GM23338 (cell line): ENCODE results near the gene MRM2. TPM values are rescaled to one million over a fixed set of nuclear protein-coding genes. Genes with fewer than 3 reads are reported as not detected.

ENCODE experiments used
- ATAC-seq: fragments of 200-7000 bp; cut with Tn5 transposase; 3 replicates; pipeline ENCODE4 v1.9.1; 2020
- DNase-seq: peaks from one replicate; pipeline ENCODE4 v3.0.0-alpha.2; 2015; ENCODE audit warnings: low spot score
- H2AFZ ChIP-seq: fragments of 200-600 bp; sonication (generic); 2 replicates; pipeline ENCODE4 v1.8.0; 2016; ENCODE audit warnings: antibody characterized with exemption, mild to moderate bottlenecking, moderate library complexity
- H3F3A ChIP-seq: fragments of 200-600 bp; sonication (generic); replicated peaks from 2 replicates; pipeline ENCODE4 v1.8.0; 2017; ENCODE audit warnings: antibody characterized with exemption, mixed run types, low read depth
- H3K27ac ChIP-seq: fragments of 200-600 bp; sonication (generic); 2 replicates; pipeline ENCODE4 v1.6.1; 2016; ENCODE audit warnings: low read depth
- H3K27me3 ChIP-seq: fragments of 200-600 bp; sonication (generic); 2 replicates; pipeline ENCODE4 v1.8.0; 2016; ENCODE audit warnings: mild to moderate bottlenecking, mixed run types, moderate library complexity; ENCODE audit not compliant: insufficient read depth
- H3K36me3 ChIP-seq: fragments of 200-600 bp; sonication (generic); 2 replicates; pipeline ENCODE4 v1.8.0; 2016; ENCODE audit warnings: mild to moderate bottlenecking; ENCODE audit not compliant: insufficient read depth
- H3K4me1 ChIP-seq: fragments of 200-600 bp; sonication (generic); 2 replicates; pipeline ENCODE4 v1.8.0; 2016; ENCODE audit warnings: mild to moderate bottlenecking, moderate library complexity; ENCODE audit not compliant: insufficient read depth
- H3K4me2 ChIP-seq: fragments of 200-600 bp; sonication (generic); 2 replicates; pipeline ENCODE4 v1.7.1; 2017; ENCODE audit warnings: mixed run types
- H3K4me3 ChIP-seq: fragments of 200-600 bp; sonication (generic); 2 replicates; pipeline ENCODE4 v1.6.1; 2016; ENCODE audit warnings: mixed run types
- H3K79me2 ChIP-seq: fragments of 200-600 bp; sonication (generic); replicated peaks from 2 replicates; pipeline ENCODE4 v1.8.0; 2017; ENCODE audit warnings: mild to moderate bottlenecking; ENCODE audit not compliant: insufficient read depth
- H3K9me2 ChIP-seq: fragments of 200-600 bp; sonication (generic); 2 replicates; pipeline ENCODE4 v1.8.0; 2017; ENCODE audit not compliant: insufficient read depth
- H4K20me1 ChIP-seq: fragments of 200-600 bp; sonication (generic); replicated peaks from 2 replicates; pipeline ENCODE4 v1.8.0; 2017; ENCODE audit warnings: mild to moderate bottlenecking; ENCODE audit not compliant: insufficient read depth
- H3K27ac Mint-ChIP-seq: 2 replicates; pipeline ENCODE4 v1.8.0; 2020; ENCODE audit warnings: inconsistent platforms, mild to moderate bottlenecking, moderate library complexity, mixed read lengths
- H3K27me3 Mint-ChIP-seq: 3 replicates; pipeline ENCODE4 v1.8.0; 2022; ENCODE audit warnings: low read depth, mild to moderate bottlenecking, moderate library complexity, mixed read lengths, inconsistent platforms; ENCODE audit not compliant: insufficient read depth, poor library complexity
- H3K36me3 Mint-ChIP-seq: 3 replicates; pipeline ENCODE4 v1.8.0; 2021; ENCODE audit warnings: low read depth, mild to moderate bottlenecking, inconsistent platforms, moderate library complexity, mixed read lengths
- H3K4me1 Mint-ChIP-seq: 3 replicates; pipeline ENCODE4 v1.8.0; 2020; ENCODE audit warnings: mild to moderate bottlenecking, inconsistent platforms, mixed read lengths
- H3K4me3 Mint-ChIP-seq: 3 replicates; pipeline ENCODE4 v1.8.0; 2021; ENCODE audit warnings: moderate library complexity, mild to moderate bottlenecking, inconsistent platforms, mixed read lengths
- H3K9me3 Mint-ChIP-seq: 3 replicates; pipeline ENCODE4 v1.8.0; 2020; ENCODE audit warnings: moderate library complexity, mild to moderate bottlenecking, inconsistent platforms, mixed read lengths
- CREB1 ChIP-seq: fragments of 250-450 bp; sonication (Bioruptor Pico); IDR thresholded peaks from 2 replicates; pipeline ENCODE4 v1.5.0; 2020; ENCODE audit warnings: low read depth, mild to moderate bottlenecking, moderate library complexity
- EZH2 ChIP-seq: fragments of 200-600 bp; sonication (generic); IDR thresholded peaks from one replicate; pipeline ENCODE4 v1.8.0; 2017; ENCODE audit warnings: antibody characterized with exemption, mild to moderate bottlenecking, low read depth; ENCODE audit not compliant: unreplicated experiment
- EZH2phosphoT487 ChIP-seq: fragments of 200-600 bp; sonication (generic); IDR thresholded peaks from one replicate; pipeline ENCODE4 v1.8.1; 2018; ENCODE audit warnings: antibody characterized with exemption; ENCODE audit not compliant: unreplicated experiment
- NANOG ChIP-seq: IDR thresholded peaks from 2 replicates; pipeline ENCODE4 v1.6.1; 2016; ENCODE audit warnings: antibody characterized with exemption, borderline replicate concordance
- POLR2AphosphoS5 ChIP-seq: IDR thresholded peaks from 2 replicates; pipeline ENCODE4 v1.6.1; 2016; ENCODE audit warnings: antibody characterized with exemption, low read depth
- STAT1 ChIP-seq: IDR thresholded peaks from one replicate; pipeline ENCODE4 v1.6.1; 2016; ENCODE audit warnings: antibody characterized with exemption; ENCODE audit not compliant: unreplicated experiment
- ZNF331 ChIP-seq: fragments of 250-450 bp; sonication (Bioruptor Pico); IDR thresholded peaks from 2 replicates; pipeline ENCODE4 v1.5.0; 2020; ENCODE audit warnings: low read depth, mild to moderate bottlenecking, moderate library complexity
- polyA plus RNA-seq: library from polyadenylated mRNA; unstranded; fragments of >200 nt; fragmentation: Nextera tagmentation; extraction: Ambion mirVana; gene quantifications from 2 replicates; pipeline ENCODE4 v1.2.1, GENCODE V29; 2016
- total RNA-seq: library from RNA; depleted of rRNA; stranded (reverse); fragments of >200 nt; shearing (Covaris generic); gene quantifications from 2 replicates; pipeline ENCODE4 v1.2.3, GENCODE V29; 2014
- TF ChIP-seq, protein P1 (sequence below): fragments of 250-450 bp; sonication (Bioruptor Pico); IDR thresholded peaks from 2 replicates; pipeline ENCODE4 v1.5.0; 2020; ENCODE audit warnings: mild to moderate bottlenecking, moderate library complexity
- TF ChIP-seq, protein P2 (sequence below): IDR thresholded peaks from 2 replicates; pipeline ENCODE4 v1.6.1; 2016; ENCODE audit warnings: antibody characterized with exemption

The MRM2 gene
- total and polyA plus RNA-seq, 2 experiments from 2014 or later = 30.0 to 37.8 TPM

DNA sequence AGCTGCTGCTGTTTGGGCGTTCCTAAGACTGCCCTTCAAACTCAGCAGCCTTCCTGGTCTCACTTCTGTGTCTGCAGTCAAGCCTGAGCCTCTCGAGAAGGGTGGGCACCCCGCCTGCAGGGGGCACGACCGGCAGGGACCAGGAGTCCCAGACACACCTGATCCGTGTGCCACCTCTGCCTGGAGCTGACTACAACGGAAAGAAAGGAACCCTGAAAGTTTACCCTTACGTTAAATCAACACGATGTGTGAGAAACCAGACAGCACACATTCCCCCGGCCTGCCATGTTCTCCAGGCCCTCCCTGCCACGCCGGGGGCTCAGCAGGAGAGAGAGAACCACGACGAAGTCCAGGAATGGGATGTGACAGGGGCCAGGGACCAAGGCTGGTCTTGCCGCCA lies 14.3 kb downstream of the MRM2 start:
- peaks cover 59% of the 10 kb centered on the region for H3K36me3 Mint-ChIP-seq
- no peak overlapping the region for H3K27ac Mint-ChIP-seq
- no peak overlapping the region for H3K4me3 ChIP-seq
- no peak overlapping the region for H3K4me2 ChIP-seq
- ATAC-seq = no peak
- H3K4me1 ChIP-seq = peaks cover 6% of the 10 kb centered on the region
- peaks cover 6% of the 10 kb centered on the region for H3K4me1 Mint-ChIP-seq
- no peaks in the 10 kb centered on the region for H3K9me3 Mint-ChIP-seq
- no peak for DNase-seq
- H4K20me1 ChIP-seq = peaks cover 12% of the 10 kb centered on the region
- H3F3A ChIP-seq = no peaks in the 10 kb centered on the region
- H3K27me3 Mint-ChIP-seq = peaks cover 6% of the 10 kb centered on the region
- no peak overlapping the region for H3K27ac ChIP-seq
- H3K79me2 ChIP-seq = peaks cover 72% of the 10 kb centered on the region
- no peaks in the 10 kb centered on the region; the same call in 1 of the 2 replicates for H3K36me3 ChIP-seq
- no peaks in the 10 kb centered on the region for H3K27me3 ChIP-seq
- H2AFZ ChIP-seq = no peak overlapping the region
- H3K9me2 ChIP-seq = no peaks in the 10 kb centered on the region
- no peak overlapping the region for H3K4me3 Mint-ChIP-seq
- TF ChIP-seq STAT1 (no peak), NANOG (no peak), CREB1 (CRISPR knock-in tag) (no peak), POLR2AphosphoS5 (no peak)

DNA sequence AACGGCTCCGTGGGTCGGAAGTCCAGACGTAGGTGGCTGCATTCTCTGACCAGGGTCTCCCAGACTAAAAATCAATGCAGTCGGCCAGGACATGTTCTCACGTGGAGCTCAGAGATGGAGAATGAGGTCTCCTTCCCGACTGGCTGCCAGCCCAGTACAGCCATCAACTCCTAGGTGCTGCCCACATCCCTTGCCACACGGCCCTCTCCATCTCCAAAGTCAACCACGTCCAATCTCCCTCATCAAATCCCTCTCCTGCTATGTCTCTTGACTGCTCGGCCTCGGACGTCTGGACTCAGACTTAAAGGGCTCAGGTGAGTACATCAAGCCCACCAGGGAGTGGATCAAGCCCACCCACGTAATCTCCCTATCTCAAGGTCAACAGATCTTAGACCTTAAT lies 16.2 kb downstream of the MRM2 start:
- Mint-ChIP-seq H3K4me1 (no peaks in the 10 kb centered on the region), H3K27ac (no peak overlapping the region), H3K27me3 (peaks cover 6% of the 10 kb centered on the region), H3K9me3 (no peaks in the 10 kb centered on the region), H3K36me3 (peaks cover 75% of the 10 kb centered on the region), H3K4me3 (no peak overlapping the region)
- Histone ChIP-seq H3K4me3 (no peak overlapping the region), H3K27me3 (no peaks in the 10 kb centered on the region), H3F3A (no peaks in the 10 kb centered on the region), H3K4me2 (no peak overlapping the region), H3K36me3 (peaks cover 8% of the 10 kb centered on the region; the same call in 1 of the 2 replicates), H2AFZ (no peak overlapping the region), H3K27ac (no peak overlapping the region), H3K4me1 (no peaks in the 10 kb centered on the region), H3K79me2 (peaks cover 71% of the 10 kb centered on the region), H3K9me2 (no peaks in the 10 kb centered on the region), H4K20me1 (peaks cover 8% of the 10 kb centered on the region)
- no peak for TF ChIP-seq EZH2phosphoT487
- TF ChIP-seq POLR2AphosphoS5 = no peak
- no peak for TF ChIP-seq ZNF331
- ATAC-seq (no peak), DNase-seq (no peak)

DNA sequence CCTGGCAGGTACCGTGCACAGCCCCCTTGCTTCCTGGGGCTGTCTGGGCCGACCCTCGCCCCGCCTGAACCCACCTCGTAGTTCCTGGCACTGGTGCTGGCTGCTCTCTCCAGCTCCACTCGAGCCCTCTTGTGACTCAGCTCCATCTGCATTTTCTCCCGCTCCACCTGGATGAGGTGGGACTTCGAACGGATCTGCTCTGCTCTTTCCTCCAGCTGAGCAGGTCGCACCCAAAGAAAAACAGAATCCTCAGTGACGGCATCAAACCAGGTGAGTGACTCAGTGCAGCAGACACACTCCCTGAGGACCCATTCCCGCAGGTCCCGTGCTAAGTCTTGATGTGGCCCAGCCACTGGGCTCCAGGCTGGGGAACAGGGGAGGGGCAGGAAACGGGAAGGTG lies 16.7 kb downstream of the MRM2 start:
- Histone ChIP-seq H3K4me1 (no peaks in the 10 kb centered on the region), H3K27me3 (no peaks in the 10 kb centered on the region), H3K36me3 (peaks cover 8% of the 10 kb centered on the region; the same call in 1 of the 2 replicates), H3K9me2 (no peaks in the 10 kb centered on the region), H2AFZ (no peak overlapping the region), H4K20me1 (peaks cover 6% of the 10 kb centered on the region), H3K4me2 (no peak overlapping the region), H3K79me2 (peaks cover 71% of the 10 kb centered on the region), H3K27ac (no peak overlapping the region), H3K4me3 (no peak overlapping the region), H3F3A (no peaks in the 10 kb centered on the region)
- H3K27ac Mint-ChIP-seq = no peak overlapping the region
- H3K36me3 Mint-ChIP-seq = peaks cover 79% of the 10 kb centered on the region
- no peak overlapping the region for H3K4me3 Mint-ChIP-seq
- H3K4me1 Mint-ChIP-seq = no peaks in the 10 kb centered on the region
- ATAC-seq (no peak), DNase-seq (no peak)
- H3K9me3 Mint-ChIP-seq = no peaks in the 10 kb centered on the region
- H3K27me3 Mint-ChIP-seq = peaks cover 8% of the 10 kb centered on the region
- TF ChIP-seq, protein P1, sequence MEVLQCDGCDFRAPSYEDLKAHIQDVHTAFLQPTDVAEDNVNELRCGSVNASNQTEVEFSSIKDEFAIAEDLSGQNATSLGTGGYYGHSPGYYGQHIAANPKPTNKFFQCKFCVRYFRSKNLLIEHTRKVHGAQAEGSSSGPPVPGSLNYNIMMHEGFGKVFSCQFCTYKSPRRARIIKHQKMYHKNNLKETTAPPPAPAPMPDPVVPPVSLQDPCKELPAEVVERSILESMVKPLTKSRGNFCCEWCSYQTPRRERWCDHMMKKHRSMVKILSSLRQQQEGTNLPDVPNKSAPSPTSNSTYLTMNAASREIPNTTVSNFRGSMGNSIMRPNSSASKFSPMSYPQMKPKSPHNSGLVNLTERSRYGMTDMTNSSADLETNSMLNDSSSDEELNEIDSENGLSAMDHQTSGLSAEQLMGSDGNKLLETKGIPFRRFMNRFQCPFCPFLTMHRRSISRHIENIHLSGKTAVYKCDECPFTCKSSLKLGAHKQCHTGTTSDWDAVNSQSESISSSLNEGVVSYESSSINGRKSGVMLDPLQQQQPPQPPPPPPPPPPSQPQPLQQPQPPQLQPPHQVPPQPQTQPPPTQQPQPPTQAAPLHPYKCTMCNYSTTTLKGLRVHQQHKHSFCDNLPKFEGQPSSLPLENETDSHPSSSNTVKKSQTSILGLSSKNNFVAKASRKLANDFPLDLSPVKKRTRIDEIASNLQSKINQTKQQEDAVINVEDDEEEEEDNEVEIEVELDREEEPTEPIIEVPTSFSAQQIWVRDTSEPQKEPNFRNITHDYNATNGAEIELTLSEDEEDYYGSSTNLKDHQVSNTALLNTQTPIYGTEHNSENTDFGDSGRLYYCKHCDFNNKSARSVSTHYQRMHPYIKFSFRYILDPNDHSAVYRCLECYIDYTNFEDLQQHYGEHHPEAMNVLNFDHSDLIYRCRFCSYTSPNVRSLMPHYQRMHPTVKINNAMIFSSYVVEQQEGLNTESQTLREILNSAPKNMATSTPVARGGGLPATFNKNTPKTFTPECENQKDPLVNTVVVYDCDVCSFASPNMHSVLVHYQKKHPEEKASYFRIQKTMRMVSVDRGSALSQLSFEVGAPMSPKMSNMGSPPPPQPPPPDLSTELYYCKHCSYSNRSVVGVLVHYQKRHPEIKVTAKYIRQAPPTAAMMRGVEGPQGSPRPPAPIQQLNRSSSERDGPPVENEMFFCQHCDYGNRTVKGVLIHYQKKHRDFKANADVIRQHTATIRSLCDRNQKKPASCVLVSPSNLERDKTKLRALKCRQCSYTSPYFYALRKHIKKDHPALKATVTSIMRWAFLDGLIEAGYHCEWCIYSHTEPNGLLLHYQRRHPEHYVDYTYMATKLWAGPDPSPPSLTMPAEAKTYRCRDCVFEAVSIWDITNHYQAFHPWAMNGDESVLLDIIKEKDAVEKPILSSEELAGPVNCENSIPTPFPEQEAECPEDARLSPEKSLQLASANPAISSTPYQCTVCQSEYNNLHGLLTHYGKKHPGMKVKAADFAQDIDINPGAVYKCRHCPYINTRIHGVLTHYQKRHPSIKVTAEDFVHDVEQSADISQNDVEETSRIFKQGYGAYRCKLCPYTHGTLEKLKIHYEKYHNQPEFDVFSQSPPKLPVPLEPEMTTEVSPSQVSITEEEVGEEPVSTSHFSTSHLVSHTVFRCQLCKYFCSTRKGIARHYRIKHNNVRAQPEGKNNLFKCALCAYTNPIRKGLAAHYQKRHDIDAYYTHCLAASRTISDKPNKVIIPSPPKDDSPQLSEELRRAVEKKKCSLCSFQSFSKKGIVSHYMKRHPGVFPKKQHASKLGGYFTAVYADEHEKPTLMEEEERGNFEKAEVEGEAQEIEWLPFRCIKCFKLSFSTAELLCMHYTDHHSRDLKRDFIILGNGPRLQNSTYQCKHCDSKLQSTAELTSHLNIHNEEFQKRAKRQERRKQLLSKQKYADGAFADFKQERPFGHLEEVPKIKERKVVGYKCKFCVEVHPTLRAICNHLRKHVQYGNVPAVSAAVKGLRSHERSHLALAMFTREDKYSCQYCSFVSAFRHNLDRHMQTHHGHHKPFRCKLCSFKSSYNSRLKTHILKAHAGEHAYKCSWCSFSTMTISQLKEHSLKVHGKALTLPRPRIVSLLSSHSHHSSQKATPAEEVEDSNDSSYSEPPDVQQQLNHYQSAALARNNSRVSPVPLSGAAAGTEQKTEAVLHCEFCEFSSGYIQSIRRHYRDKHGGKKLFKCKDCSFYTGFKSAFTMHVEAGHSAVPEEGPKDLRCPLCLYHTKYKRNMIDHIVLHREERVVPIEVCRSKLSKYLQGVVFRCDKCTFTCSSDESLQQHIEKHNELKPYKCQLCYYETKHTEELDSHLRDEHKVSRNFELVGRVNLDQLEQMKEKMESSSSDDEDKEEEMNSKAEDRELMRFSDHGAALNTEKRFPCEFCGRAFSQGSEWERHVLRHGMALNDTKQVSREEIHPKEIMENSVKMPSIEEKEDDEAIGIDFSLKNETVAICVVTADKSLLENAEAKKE (CRISPR knock-in tag) = no peak
- no peak for TF ChIP-seq EZH2
- TF ChIP-seq, protein P2, sequence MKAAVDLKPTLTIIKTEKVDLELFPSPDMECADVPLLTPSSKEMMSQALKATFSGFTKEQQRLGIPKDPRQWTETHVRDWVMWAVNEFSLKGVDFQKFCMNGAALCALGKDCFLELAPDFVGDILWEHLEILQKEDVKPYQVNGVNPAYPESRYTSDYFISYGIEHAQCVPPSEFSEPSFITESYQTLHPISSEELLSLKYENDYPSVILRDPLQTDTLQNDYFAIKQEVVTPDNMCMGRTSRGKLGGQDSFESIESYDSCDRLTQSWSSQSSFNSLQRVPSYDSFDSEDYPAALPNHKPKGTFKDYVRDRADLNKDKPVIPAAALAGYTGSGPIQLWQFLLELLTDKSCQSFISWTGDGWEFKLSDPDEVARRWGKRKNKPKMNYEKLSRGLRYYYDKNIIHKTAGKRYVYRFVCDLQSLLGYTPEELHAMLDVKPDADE = no peak
